DMS53 treated with DMSO at 0.1 percent for 48 hours (cell line): ENCODE results near the gene ZFYVE28.
"Not testable (repeated sequence)": the region's sequence is repeated elsewhere in the genome, so short reads cannot be mapped to it uniquely, and the experiment has no call there.

Source experiments
- DNase-seq: peaks from one replicate; lab custom pipeline; 2025; ENCODE audit not compliant: unreplicated experiment; lab: John Stamatoyannopoulos, UW

The ZFYVE28 gene

GRCh38 chr4:2446656-2447564, 28.5 kb upstream of the ZFYVE28 start:
- DNase-seq: no peak

- DNase-seq: no peak
Observed at GRCh38 chr4:2445571-2445970, 27.1 kb upstream of the ZFYVE28 start.

- DNase-seq: no peak
Observed at GRCh38 chr4:2445130-2445529, 26.7 kb upstream of the ZFYVE28 start.

GRCh38 chr4:2443956-2444740, 25.7 kb upstream of the ZFYVE28 start:
- no peak for DNase-seq

- DNase-seq: no peak
Observed at GRCh38 chr4:2443061-2443730, 24.8 kb upstream of the ZFYVE28 start.

GRCh38 chr4:2442175-2442993, 23.9 kb upstream of the ZFYVE28 start:
- no peak for DNase-seq

GRCh38 chr4:2441393-2442174, 23.1 kb upstream of the ZFYVE28 start:
- peak; percentile 68 for DNase-seq

GRCh38 chr4:2438822-2439718, 20.6 kb upstream of the ZFYVE28 start:
- DNase-seq: no peak

- no peak for DNase-seq
Observed at GRCh38 chr4:2437475-2438215, 19.2 kb upstream of the ZFYVE28 start.

GRCh38 chr4:2436761-2437474, 18.5 kb upstream of the ZFYVE28 start:
- no peak for DNase-seq

GRCh38 chr4:2436301-2436700, 17.9 kb upstream of the ZFYVE28 start:
- DNase-seq: peak; percentile 22

- DNase-seq: no peak
Observed at GRCh38 chr4:2434420-2434819, 16.0 kb upstream of the ZFYVE28 start.

- DNase-seq: no peak
Observed at GRCh38 chr4:2433609-2434350, 15.3 kb upstream of the ZFYVE28 start.

GRCh38 chr4:2432991-2433530, 14.6 kb upstream of the ZFYVE28 start:
- no peak for DNase-seq

- DNase-seq: no peak
Observed at GRCh38 chr4:2432004-2432403, 13.6 kb upstream of the ZFYVE28 start.

- not testable (repeated sequence) for DNase-seq
Observed at GRCh38 chr4:2429945-2430757, 11.7 kb upstream of the ZFYVE28 start.
